GM12878 (cell line): ENCODE results near the gene LPCAT3.
"Not testable (repeated sequence)": the region's sequence is repeated elsewhere in the genome, so short reads cannot be mapped to it uniquely, and the experiment has no call there.

Experiments used
- POLR2AphosphoS5 ChIP-seq: IDR thresholded peaks from 2 replicates; pipeline ENCODE4 v1.6.1; 2011; ENCODE audit warnings: mild to moderate bottlenecking, low read length, inconsistent platforms
- RAD51 ChIP-seq: fragments of 450-650 bp; IDR thresholded peaks from 2 replicates; pipeline ENCODE4 v1.6.1; 2016; ENCODE audit warnings: moderate library complexity, mild to moderate bottlenecking, inconsistent platforms
- YY1 ChIP-seq: IDR thresholded peaks from 2 replicates; pipeline ENCODE4 v1.6.1; 2011; ENCODE audit warnings: low read depth, mild to moderate bottlenecking, low read length

DNA sequence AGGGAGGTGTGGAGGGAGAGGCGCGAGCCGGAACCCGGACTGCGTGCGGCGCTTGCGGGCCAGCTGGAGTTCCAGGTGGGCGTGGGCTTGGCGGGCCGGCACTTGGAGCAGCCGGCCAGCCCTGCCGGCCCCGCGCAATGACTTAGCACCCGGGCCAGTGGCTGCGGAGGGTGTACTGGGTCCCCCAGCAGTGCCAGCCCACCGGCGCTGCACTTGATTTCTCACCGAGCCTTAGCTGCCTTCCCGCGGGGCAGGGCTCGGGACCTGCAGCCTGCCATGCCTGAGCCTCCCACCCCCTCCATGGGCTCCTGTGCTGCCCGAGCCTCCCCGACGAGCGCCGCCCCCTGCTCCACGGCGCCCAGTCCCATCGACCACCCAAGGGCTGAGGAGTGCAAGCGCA lies 19.1 kb upstream of the LPCAT3 start:
- TF ChIP-seq POLR2AphosphoS5, YY1, RAD51: not testable (repeated sequence)
